NCI-H510A (cell line): ENCODE results near the gene MAP1B.
"Not testable (repeated sequence)": the region's sequence is repeated elsewhere in the genome, so short reads cannot be mapped to it uniquely, and the experiment has no call there.

Experiments
- DNase-seq: peaks from one replicate; lab custom pipeline; 2025; lab: John Stamatoyannopoulos, UW

Gene MAP1B

GRCh38 chr5:72107131-72107900 is at the start of gene MAP1B:
Gene MAP1B (plus strand): TSS chr5:72107475. CDS start chr5:72107532, 57 bp downstream.
- DNase-seq = peak; percentile 76

GRCh38 chr5:72057816-72058215 is 49.5 kb upstream of the MAP1B start:
- no peak for DNase-seq

GRCh38 chr5:72063219-72063819 is 44.0 kb upstream of the MAP1B start:
- DNase-seq = no peak

GRCh38 chr5:72064801-72065570 is 42.3 kb upstream of the MAP1B start:
- no peak for DNase-seq

- peak; percentile 55 for DNase-seq
Observed at GRCh38 chr5:72065751-72066255, 41.5 kb upstream of the MAP1B start.

- DNase-seq = no peak
Observed at GRCh38 chr5:72066705-72067107, 40.6 kb upstream of the MAP1B start.

GRCh38 chr5:72067682-72068470 is 39.4 kb upstream of the MAP1B start:
- DNase-seq = no peak

GRCh38 chr5:72070529-72070928 is 36.7 kb upstream of the MAP1B start:
- no peak for DNase-seq

GRCh38 chr5:72071906-72072305 is 35.4 kb upstream of the MAP1B start:
- DNase-seq = no peak

GRCh38 chr5:72074251-72074650 is 33.0 kb upstream of the MAP1B start:
- peak; percentile 38 for DNase-seq

- no peak for DNase-seq
Observed at GRCh38 chr5:72075461-72075860, 31.8 kb upstream of the MAP1B start.

- DNase-seq = no peak
Observed at GRCh38 chr5:72076621-72077300, 30.5 kb upstream of the MAP1B start.

GRCh38 chr5:72077390-72077789 is 29.9 kb upstream of the MAP1B start:
- DNase-seq = no peak

- no peak for DNase-seq
Observed at GRCh38 chr5:72079288-72079687, 28.0 kb upstream of the MAP1B start.

- DNase-seq = no peak
Observed at GRCh38 chr5:72082048-72082447, 25.2 kb upstream of the MAP1B start.

- no peak for DNase-seq
Observed at GRCh38 chr5:72084876-72085275, 22.4 kb upstream of the MAP1B start.

- no peak for DNase-seq
Observed at GRCh38 chr5:72085319-72085718, 22.0 kb upstream of the MAP1B start.

- not testable (repeated sequence) for DNase-seq
Observed at GRCh38 chr5:72089713-72090112, 17.6 kb upstream of the MAP1B start.

GRCh38 chr5:72092074-72092473 is 15.2 kb upstream of the MAP1B start:
- no peak for DNase-seq

GRCh38 chr5:72093217-72093616 is 14.1 kb upstream of the MAP1B start:
- no peak for DNase-seq

GRCh38 chr5:72093824-72094223 is 13.5 kb upstream of the MAP1B start:
- DNase-seq = no peak
